Measurements from ENCODE around the gene HTATIP2. TPM values are rescaled to one million over a fixed set of nuclear protein-coding genes. Genes with fewer than 3 reads are reported as not detected.

Gene HTATIP2
- polyA plus RNA-seq, 1 of the 3 experiments (the other 2 are of a cell fraction), result not detected

DNA sequence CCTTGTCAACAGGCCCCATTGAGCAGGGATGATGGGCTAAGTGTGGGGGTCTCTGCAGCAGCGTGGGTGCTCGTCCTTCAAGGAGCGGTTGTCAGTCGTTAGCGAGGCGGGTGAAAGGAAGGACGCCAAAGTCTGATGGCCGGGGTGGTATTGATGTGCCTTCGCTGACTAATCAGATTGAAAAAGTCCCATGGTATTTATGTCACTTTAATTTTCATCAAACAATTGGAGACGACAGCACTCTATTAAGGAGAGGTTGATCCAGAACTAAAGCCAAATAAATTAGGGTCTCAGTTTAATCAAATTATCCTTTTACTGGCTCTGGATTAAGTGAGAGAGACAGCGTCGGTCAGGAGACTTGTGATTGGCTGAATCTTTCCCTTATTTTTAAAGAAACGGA, 9.6 kb downstream of the HTATIP2 start:
- H3K27ac ChIP-seq (ENCODE audit: low read depth in 2 of 2, low read length in 1 of 2), result no peak overlapping the region
- H3F3A ChIP-seq (replicated peaks; ENCODE audit: insufficient read depth), result peaks cover 5% of the 10 kb centered on the region
- CTCF ChIA-PET, result interaction anchor here (0.7 to 12.6 kb wide), 6 partner anchors 14 to 1321 kb away, joined by 3 to 101 read pairs (median 4); partner anchors contain the start of gene PRMT3
- no peak overlapping the region for H3K4me2 ChIP-seq
- no peaks in the 10 kb centered on the region for H3K36me3 ChIP-seq (replicated peaks in 1 of 2; ENCODE audit: control insufficient read depth in 1 of 2, insufficient read depth in 2 of 2, low read length in 1 of 2)
- no peaks in the 10 kb centered on the region for H3K9me3 ChIP-seq
- H3K9me2 ChIP-seq, result no peaks in the 10 kb centered on the region
- no peak overlapping the region for H3K9ac ChIP-seq
- H3K79me2 ChIP-seq (ENCODE audit: insufficient read depth), result no peaks in the 10 kb centered on the region
- H3K4me3 ChIP-seq (ENCODE audit: low read depth in 2 of 2, low read length in 1 of 2), result no peak overlapping the region
- no peak for DNase-seq
- no peaks in the 10 kb centered on the region for H3K27me3 ChIP-seq (ENCODE audit: insufficient read depth)
- POLR2A ChIA-PET, result no interaction called here
- H4K20me1 ChIP-seq (ENCODE audit: insufficient read depth), result no peaks in the 10 kb centered on the region
- H2AFZ ChIP-seq (ENCODE audit: low read depth), result no peak overlapping the region
- peaks cover 0 to 8% of the 10 kb centered on the region in 2 experiments; a peak in 1 of 4 replicates for H3K4me1 ChIP-seq (ENCODE audit: control insufficient read depth in 1 of 2, insufficient read depth in 2 of 2, low read depth in 1 of 2, low read length in 1 of 2)
- WGBS (ENCODE audit: low lambda C conversion rate), result 91% methylated on average over 13 of the region's 13 CpGs
- TF ChIP-seq RAD21 (IDR thresholded peaks at IDR 0.05; ENCODE audit: low read length) (no peak), JUND (IDR thresholded peaks at IDR 0.05) (no peak), EZH2phosphoT487 (IDR thresholded peaks at IDR 0.05; ENCODE audit: borderline replicate concordance, low read depth) (no peak), ELF1 (IDR thresholded peaks at IDR 0.05) (no peak), SMC3 (IDR thresholded peaks at IDR 0.05; ENCODE audit: low read depth, low read length) (no peak), RFX5 (IDR thresholded peaks at IDR 0.05; ENCODE audit: low read length) (no peak), RXRA (IDR thresholded peaks at IDR 0.05; ENCODE audit: borderline replicate concordance, low read depth) (no peak), TEAD4 (IDR thresholded peaks at IDR 0.05; ENCODE audit: borderline replicate concordance, insufficient read depth) (no peak)
- TF ChIP-seq, protein P1, sequence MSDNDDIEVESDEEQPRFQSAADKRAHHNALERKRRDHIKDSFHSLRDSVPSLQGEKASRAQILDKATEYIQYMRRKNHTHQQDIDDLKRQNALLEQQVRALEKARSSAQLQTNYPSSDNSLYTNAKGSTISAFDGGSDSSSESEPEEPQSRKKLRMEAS (IDR thresholded peaks at IDR 0.05; ENCODE audit: low read depth), result no peak
- TF ChIP-seq, protein P2, sequence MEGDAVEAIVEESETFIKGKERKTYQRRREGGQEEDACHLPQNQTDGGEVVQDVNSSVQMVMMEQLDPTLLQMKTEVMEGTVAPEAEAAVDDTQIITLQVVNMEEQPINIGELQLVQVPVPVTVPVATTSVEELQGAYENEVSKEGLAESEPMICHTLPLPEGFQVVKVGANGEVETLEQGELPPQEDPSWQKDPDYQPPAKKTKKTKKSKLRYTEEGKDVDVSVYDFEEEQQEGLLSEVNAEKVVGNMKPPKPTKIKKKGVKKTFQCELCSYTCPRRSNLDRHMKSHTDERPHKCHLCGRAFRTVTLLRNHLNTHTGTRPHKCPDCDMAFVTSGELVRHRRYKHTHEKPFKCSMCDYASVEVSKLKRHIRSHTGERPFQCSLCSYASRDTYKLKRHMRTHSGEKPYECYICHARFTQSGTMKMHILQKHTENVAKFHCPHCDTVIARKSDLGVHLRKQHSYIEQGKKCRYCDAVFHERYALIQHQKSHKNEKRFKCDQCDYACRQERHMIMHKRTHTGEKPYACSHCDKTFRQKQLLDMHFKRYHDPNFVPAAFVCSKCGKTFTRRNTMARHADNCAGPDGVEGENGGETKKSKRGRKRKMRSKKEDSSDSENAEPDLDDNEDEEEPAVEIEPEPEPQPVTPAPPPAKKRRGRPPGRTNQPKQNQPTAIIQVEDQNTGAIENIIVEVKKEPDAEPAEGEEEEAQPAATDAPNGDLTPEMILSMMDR (IDR thresholded peaks at IDR 0.05), result no peak
- TF ChIP-seq, protein P3, sequence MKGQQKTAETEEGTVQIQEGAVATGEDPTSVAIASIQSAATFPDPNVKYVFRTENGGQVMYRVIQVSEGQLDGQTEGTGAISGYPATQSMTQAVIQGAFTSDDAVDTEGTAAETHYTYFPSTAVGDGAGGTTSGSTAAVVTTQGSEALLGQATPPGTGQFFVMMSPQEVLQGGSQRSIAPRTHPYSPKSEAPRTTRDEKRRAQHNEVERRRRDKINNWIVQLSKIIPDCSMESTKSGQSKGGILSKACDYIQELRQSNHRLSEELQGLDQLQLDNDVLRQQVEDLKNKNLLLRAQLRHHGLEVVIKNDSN (IDR thresholded peaks at IDR 0.05; ENCODE audit: borderline replicate concordance, low read depth), result no peak
- TF ChIP-seq, protein P4, sequence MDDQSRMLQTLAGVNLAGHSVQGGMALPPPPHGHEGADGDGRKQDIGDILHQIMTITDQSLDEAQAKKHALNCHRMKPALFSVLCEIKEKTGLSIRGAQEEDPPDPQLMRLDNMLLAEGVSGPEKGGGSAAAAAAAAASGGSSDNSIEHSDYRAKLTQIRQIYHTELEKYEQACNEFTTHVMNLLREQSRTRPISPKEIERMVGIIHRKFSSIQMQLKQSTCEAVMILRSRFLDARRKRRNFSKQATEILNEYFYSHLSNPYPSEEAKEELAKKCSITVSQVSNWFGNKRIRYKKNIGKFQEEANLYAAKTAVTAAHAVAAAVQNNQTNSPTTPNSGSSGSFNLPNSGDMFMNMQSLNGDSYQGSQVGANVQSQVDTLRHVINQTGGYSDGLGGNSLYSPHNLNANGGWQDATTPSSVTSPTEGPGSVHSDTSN (IDR thresholded peaks at IDR 0.05), result no peak
- TF ChIP-seq, protein P5, sequence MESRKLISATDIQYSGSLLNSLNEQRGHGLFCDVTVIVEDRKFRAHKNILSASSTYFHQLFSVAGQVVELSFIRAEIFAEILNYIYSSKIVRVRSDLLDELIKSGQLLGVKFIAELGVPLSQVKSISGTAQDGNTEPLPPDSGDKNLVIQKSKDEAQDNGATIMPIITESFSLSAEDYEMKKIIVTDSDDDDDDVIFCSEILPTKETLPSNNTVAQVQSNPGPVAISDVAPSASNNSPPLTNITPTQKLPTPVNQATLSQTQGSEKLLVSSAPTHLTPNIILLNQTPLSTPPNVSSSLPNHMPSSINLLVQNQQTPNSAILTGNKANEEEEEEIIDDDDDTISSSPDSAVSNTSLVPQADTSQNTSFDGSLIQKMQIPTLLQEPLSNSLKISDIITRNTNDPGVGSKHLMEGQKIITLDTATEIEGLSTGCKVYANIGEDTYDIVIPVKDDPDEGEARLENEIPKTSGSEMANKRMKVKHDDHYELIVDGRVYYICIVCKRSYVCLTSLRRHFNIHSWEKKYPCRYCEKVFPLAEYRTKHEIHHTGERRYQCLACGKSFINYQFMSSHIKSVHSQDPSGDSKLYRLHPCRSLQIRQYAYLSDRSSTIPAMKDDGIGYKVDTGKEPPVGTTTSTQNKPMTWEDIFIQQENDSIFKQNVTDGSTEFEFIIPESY (IDR thresholded peaks at IDR 0.05; ENCODE audit: borderline replicate concordance, low read depth), result no peak
